Small intestine (tissue), 7 donors: Measurements from ENCODE around the gene SLC4A4. TPM values are rescaled to one million over a fixed set of nuclear protein-coding genes. Genes with fewer than 3 reads are reported as not detected.
"Not testable (repeated sequence)": the region's sequence is repeated elsewhere in the genome, so short reads cannot be mapped to it uniquely, and the experiment has no call there.

ENCODE experiments used
- DNase-seq, 2 donors: peaks; one replicate each; pipeline versions ENCODE4 v3.0.0 to v3.0.0-alpha.2; 2013
- FAIRE-seq: peaks from 2 replicates; lab custom pipeline; 2012; peaks lifted over from hg19 to GRCh38; lab: Jason Lieb, UNC
- H3K27ac ChIP-seq, 3 donors: one replicate each; pipeline ENCODE4 v1.5.1; 2013; ENCODE audit warnings: low read length in 2 of 3, mild to moderate bottlenecking in 2 of 3, control low read depth in 1 of 3, inconsistent platforms in 1 of 3, low read depth in 1 of 3, moderate library complexity in 1 of 3
- H3K27me3 ChIP-seq, 3 donors: one replicate each; pipeline ENCODE4 v1.6.1; 2013; ENCODE audit warnings: low read length in 3 of 3, inconsistent platforms in 1 of 3; ENCODE audit not compliant: control insufficient read depth in 3 of 3, insufficient read depth in 3 of 3
- H3K36me3 ChIP-seq, 3 donors: one replicate each; pipeline ENCODE4 v1.6.1; 2013; ENCODE audit warnings: low read length in 3 of 3, inconsistent platforms in 1 of 3, low read depth in 1 of 3, mild to moderate bottlenecking in 1 of 3, moderate library complexity in 1 of 3; ENCODE audit not compliant: control insufficient read depth in 3 of 3, insufficient read depth in 2 of 3
- H3K4me1 ChIP-seq, 3 donors: one replicate each; pipeline ENCODE4 v1.6.1; 2013; ENCODE audit warnings: low read length in 2 of 3, inconsistent platforms in 1 of 3, low read depth in 1 of 3, mild to moderate bottlenecking in 1 of 3, moderate library complexity in 1 of 3; ENCODE audit not compliant: control insufficient read depth in 3 of 3, insufficient read depth in 2 of 3
- H3K4me3 ChIP-seq, 3 donors: one replicate each; pipeline ENCODE4 v1.5.1; 2013; ENCODE audit warnings: low read length in 3 of 3, control low read depth in 1 of 3, inconsistent platforms in 1 of 3, low read depth in 1 of 3, mild to moderate bottlenecking in 1 of 3, moderate library complexity in 1 of 3
- H3K9me3 ChIP-seq, 2 donors: one replicate each; pipeline ENCODE4 v1.6.1; 2013; ENCODE audit warnings: low read depth in 1 of 2, low read length in 1 of 2; ENCODE audit not compliant: control insufficient read depth in 2 of 2, insufficient read depth in 1 of 2
- WGBS, 3 donors: extraction: QIAGEN DNeasy Blood & Tissue Kit; methylation state at CpG; one replicate each; pipeline ENCODE4 v1.1.7; 2013; 5-methylcytosine and 5-hydroxymethylcytosine counted together
- polyA plus RNA-seq, 4 donors: library from polyadenylated mRNA; stranded (reverse) in 3 of 4; unstranded in 1 of 4; fragments of 200-250 nt in 3 of 4; fragments of 120-200 nt in 1 of 4; gene quantifications; one replicate each; pipeline versions ENCODE4 v1.2.1 to v1.2.3, GENCODE V29; 2013
- donor health status: healthy with polysubstance abuse.
- donor health status: control.
- donor health status: control.
- donor health status: Bipolar disorder and iron deficiency.
- donor health status: healthy.

Gene SLC4A4
- polyA plus RNA-seq, 4 donors: 14.0 to 17.4 (median 15.3) TPM

DNA sequence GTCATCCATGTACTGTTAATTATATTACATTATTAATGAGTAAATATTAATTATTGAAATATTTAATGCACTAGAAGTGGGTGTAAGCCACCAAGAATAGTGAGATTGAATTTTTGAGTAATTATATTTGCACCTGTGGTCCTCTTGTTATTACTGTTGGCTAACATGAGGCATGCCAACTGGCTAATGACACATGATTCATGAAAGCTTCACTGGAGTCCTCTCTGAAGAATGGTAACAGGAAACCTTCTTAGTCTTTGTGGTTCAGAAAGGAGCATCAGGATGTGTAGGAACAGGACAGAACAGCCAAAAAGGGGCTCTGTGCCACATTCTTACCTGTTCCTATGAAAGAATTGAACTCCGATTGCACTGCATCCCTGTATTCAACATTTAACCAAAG is 65.2 kb downstream of the SLC4A4 start:
- H3K4me3 ChIP-seq: no peak overlapping the region
- WGBS, 3 donors: 96 to 100% (median 97%) methylated on average over 1 of the region's 1 CpG
- no peaks in the 10 kb centered on the region for H3K27me3 ChIP-seq
- no peaks in the 10 kb centered on the region for H3K4me1 ChIP-seq
- no peaks in the 10 kb centered on the region for H3K36me3 ChIP-seq
- no peak overlapping the region for H3K27ac ChIP-seq
- FAIRE-seq (no peak), DNase-seq (no peak)
- peaks cover 0 to 5% of the 10 kb centered on the region in 2 donors for H3K9me3 ChIP-seq

- Histone ChIP-seq H3K27me3 (no peaks in the 10 kb centered on the region), H3K9me3 (peaks cover 0 to 11% of the 10 kb centered on the region in 2 donors), H3K4me3 (no peak overlapping the region), H3K36me3 (peaks cover 0 to under 1% (median 0%) of the 10 kb centered on the region in 3 donors), H3K4me1 (peaks cover 0 to 1% (median 0%) of the 10 kb centered on the region in 3 donors), H3K27ac (no peak overlapping the region)
- no peak for DNase-seq
- WGBS, 3 donors: 68 to 94% (median 74%) methylated on average over 2 of the region's 2 CpGs
- FAIRE-seq: no peak
Measured at GRCh38 chr4:71405791-71406190, 67.0 kb downstream of the SLC4A4 start.

DNA sequence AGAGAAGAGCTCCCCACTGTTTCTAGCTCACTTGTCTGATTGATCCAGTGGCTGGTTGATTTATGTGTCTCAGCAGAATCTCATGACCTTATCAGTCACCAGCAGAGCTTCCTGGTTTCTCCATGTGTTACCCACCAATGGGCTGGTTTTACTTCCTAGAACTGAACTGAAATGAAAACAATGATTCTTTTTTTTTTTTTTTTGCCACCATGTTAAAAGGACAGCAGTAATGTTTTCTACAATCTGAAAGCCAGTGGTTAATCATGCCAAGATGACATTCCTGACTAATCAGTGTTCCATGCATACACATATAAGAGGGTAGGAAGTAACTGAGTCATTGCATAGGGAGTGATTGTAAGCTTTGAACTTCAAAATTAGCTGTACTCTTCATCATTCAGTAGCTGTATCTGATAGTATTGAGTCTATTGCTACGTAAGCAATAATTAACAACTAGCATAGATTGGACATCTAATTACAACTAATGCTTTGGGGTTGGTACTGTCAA is 67.7 kb downstream of the SLC4A4 start:
- Histone ChIP-seq H3K36me3 (peaks cover 0 to 2% (median 0%) of the 10 kb centered on the region in 3 donors), H3K4me1 (peaks cover 0 to 3% (median 0%) of the 10 kb centered on the region in 3 donors), H3K4me3 (no peak overlapping the region), H3K27ac (no peak overlapping the region), H3K9me3 (peaks cover 0 to 11% of the 10 kb centered on the region in 2 donors), H3K27me3 (no peaks in the 10 kb centered on the region)
- FAIRE-seq (no peak), DNase-seq (peak in 1 of 2 donors; percentile 52)
- WGBS, 3 donors: 66 to 78% (median 69%) methylated on average over 1 of the region's 1 CpG

- peaks cover 0 to 11% of the 10 kb centered on the region in 2 donors for H3K9me3 ChIP-seq
- H3K27ac ChIP-seq, H3K4me3 ChIP-seq, FAIRE-seq, DNase-seq, H3K4me1 ChIP-seq, H3K27me3 ChIP-seq, H3K36me3 ChIP-seq: not testable (repeated sequence)
Measured at GRCh38 chr4:71408961-71409360, 70.1 kb downstream of the SLC4A4 start.

- no peak for DNase-seq
- Histone ChIP-seq H3K4me3 (no peak overlapping the region), H3K27ac (no peak overlapping the region), H3K9me3 (peaks cover 0 to 11% of the 10 kb centered on the region in 2 donors), H3K36me3 (peaks cover 0 to 5% (median 0%) of the 10 kb centered on the region in 3 donors), H3K4me1 (peaks cover 0 to 3% (median 0%) of the 10 kb centered on the region in 3 donors), H3K27me3 (no peaks in the 10 kb centered on the region)
- no peak for FAIRE-seq
- WGBS, 3 donors: 63 to 82% (median 64%) methylated on average over 2 of the region's 2 CpGs
Measured at GRCh38 chr4:71411981-71412380, 73.2 kb downstream of the SLC4A4 start.

DNA sequence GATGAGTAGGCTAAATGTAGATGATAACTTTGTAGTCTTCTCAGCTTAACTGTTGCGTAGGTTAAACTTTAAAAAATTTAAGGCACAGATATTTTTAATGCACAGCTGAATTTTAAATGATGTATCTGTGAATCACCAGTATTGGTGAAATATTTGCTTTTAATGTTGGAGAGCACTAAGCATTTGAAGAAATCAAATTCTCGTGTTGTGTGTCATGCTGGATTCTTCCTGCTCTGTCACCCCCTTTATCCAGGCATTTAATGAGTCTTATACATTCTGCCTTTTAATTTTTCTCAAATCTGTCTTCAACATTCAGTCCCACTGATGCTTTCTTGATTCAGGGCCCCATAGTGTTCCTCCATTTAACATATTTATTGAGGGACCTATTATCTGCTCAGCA is 76.7 kb downstream of the SLC4A4 start:
- H3K27ac ChIP-seq: no peak overlapping the region
- H3K27me3 ChIP-seq: no peaks in the 10 kb centered on the region
- 84 to 95% (median 91%) methylated on average over 2 of the region's 2 CpGs for WGBS, 3 donors
- DNase-seq: no peak
- no peak overlapping the region for H3K4me3 ChIP-seq
- FAIRE-seq: no peak
- peaks cover 0 to 3% (median 0%) of the 10 kb centered on the region in 3 donors for H3K4me1 ChIP-seq
- peaks cover 0 to 5% (median 0%) of the 10 kb centered on the region in 3 donors for H3K36me3 ChIP-seq
- H3K9me3 ChIP-seq: peaks cover 0 to 7% of the 10 kb centered on the region in 2 donors

GRCh38 chr4:71417150-71417549 is 78.3 kb downstream of the SLC4A4 start:
- DNase-seq (peak; percentile 59 to 62), FAIRE-seq (no peak)
- no peak overlapping the region for H3K27ac ChIP-seq
- peaks cover 0 to 7% of the 10 kb centered on the region in 2 donors for H3K9me3 ChIP-seq
- no peaks in the 10 kb centered on the region for H3K27me3 ChIP-seq
- H3K4me3 ChIP-seq: no peak overlapping the region
- H3K36me3 ChIP-seq: peaks cover 0 to 3% (median 0%) of the 10 kb centered on the region in 3 donors
- no peaks in the 10 kb centered on the region for H3K4me1 ChIP-seq

DNA sequence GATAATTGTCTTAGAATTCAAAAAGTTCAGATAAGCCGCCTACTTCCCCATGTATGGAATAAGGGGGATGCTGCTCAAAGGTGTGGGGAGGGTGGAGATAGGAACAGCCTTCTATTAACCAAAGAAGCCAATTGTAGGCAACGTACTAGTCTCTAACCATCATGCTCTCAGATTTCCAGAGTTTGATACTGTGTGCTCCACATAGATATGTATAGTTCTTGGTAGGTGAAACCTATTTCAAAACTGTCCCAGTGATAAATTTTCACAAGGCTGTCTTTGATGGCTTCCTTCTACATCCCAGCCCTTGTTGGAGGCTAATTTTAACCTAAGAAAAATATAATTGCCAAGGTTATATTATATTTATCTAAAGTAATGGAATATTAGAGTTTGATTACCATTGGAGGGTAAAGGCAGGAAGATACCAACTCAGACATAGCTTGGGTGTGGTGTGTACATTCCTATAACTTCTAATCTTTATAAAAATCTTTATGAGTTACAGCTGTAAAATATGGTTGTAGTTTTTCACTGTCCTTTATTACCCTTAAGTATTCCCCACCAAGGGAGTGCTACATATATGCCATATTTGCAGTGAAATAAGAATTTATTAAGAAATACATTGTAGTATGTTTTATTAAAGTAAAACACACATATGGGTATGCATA is 87.7 kb downstream of the SLC4A4 start:
- 73 to 90% (median 87%) methylated on average over 2 of the region's 2 CpGs for WGBS, 3 donors
- H3K36me3 ChIP-seq: no peaks in the 10 kb centered on the region
- FAIRE-seq: no peak
- no peaks in the 10 kb centered on the region for H3K27me3 ChIP-seq
- H3K9me3 ChIP-seq: no peaks in the 10 kb centered on the region
- H3K4me1 ChIP-seq: no peaks in the 10 kb centered on the region
- no peak overlapping the region for H3K4me3 ChIP-seq
- DNase-seq: no peak
- H3K27ac ChIP-seq: no peak overlapping the region
